ENCODE data around the gene EPM2A.
"Not testable (repeated sequence)": the region's sequence is repeated elsewhere in the genome, so short reads cannot be mapped to it uniquely, and the experiment has no call there.

The EPM2A gene

DNA sequence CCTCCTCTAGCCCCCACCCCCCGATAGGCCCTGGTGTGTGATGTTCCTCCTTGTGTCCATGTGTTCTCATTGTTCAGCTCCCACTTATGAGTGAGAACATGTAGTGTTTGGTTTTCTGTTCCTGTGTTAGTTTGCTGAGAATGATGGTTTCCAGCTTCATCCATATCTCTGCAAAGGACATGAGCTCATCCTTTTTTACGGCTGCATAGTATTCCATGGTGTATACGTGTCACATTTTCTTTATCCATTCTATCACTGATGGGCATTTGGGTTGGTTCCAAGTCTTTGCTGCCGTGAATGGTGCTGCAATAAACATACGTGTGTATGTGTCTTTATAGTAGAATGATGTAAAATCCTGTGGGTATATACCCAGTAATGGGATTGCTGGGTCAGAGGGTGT, 4.4 kb upstream of the EPM2A start:
- H3K9me3 Mint-ChIP-seq (ENCODE audit: low read depth); H3K4me3 Mint-ChIP-seq; H3K36me3 Mint-ChIP-seq: not testable (repeated sequence)

DNA sequence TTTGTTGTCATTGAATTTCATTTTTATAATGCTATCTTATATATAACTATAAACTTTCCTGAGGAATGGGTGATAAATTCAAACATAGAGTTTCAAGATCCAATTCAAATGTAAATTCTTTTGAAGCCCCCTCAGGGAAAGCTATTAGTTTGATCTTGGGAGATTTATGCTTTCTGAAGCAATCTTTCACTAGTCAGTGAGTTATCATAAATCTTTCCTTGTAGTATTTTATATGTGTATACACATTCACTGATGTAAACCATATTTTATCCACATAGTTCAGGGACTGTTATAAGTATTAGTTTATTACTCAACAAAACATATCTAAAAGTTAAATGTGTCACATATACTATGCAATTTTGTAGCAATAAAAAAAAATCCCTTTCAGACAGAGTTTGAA, 2.9 kb upstream of the EPM2A start:
- Mint-ChIP-seq H3K4me3 (no peak overlapping the region), H3K27ac (no peak overlapping the region), H3K36me3 (peaks cover 4% of the 10 kb centered on the region), H3K27me3 (no peaks in the 10 kb centered on the region), H3K4me1 (ENCODE audit: low read depth) (peaks cover 17% of the 10 kb centered on the region), H3K9me3 (ENCODE audit: low read depth) (no peaks in the 10 kb centered on the region)

More for the DNA sequence above, 4.4 kb upstream of the EPM2A start:
- not testable (repeated sequence) for H3K27ac Mint-ChIP-seq, H3K27me3 Mint-ChIP-seq
- H3K4me1 Mint-ChIP-seq (ENCODE audit: low read depth) = peaks cover 12% of the 10 kb centered on the region

DNA sequence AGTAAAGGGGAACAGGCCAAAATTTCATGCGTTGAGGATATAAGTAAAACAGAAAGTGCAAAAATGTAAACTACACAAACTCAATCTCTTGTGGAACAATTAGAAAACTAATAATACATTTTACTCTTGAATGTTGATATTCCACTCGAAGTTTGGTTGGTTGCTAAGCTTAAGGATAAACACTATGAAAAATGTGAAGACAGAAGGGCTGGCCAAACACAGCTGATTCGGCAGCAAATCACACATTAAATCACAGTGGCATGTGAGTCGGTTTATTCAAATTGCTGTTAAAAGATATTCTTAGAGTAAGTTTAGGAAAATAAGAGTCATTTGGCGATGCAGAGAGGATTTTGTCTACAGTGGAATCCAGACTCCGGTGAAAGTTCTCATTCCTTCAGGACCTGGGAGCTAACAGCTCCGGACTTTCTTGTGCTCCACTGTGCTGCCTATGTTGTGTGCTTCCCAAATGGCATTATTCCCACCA, 1.4 kb upstream of the EPM2A start:
- peaks cover 3% of the 10 kb centered on the region for H3K36me3 Mint-ChIP-seq
- H3K4me3 Mint-ChIP-seq = peak overlapping the region; percentile 96
- peaks cover 19% of the 10 kb centered on the region for H3K4me1 Mint-ChIP-seq (ENCODE audit: low read depth)
- peak overlapping the region; percentile 100 for H3K27ac Mint-ChIP-seq
- no peaks in the 10 kb centered on the region for H3K9me3 Mint-ChIP-seq (ENCODE audit: low read depth)
- H3K27me3 Mint-ChIP-seq = no peaks in the 10 kb centered on the region

DNA sequence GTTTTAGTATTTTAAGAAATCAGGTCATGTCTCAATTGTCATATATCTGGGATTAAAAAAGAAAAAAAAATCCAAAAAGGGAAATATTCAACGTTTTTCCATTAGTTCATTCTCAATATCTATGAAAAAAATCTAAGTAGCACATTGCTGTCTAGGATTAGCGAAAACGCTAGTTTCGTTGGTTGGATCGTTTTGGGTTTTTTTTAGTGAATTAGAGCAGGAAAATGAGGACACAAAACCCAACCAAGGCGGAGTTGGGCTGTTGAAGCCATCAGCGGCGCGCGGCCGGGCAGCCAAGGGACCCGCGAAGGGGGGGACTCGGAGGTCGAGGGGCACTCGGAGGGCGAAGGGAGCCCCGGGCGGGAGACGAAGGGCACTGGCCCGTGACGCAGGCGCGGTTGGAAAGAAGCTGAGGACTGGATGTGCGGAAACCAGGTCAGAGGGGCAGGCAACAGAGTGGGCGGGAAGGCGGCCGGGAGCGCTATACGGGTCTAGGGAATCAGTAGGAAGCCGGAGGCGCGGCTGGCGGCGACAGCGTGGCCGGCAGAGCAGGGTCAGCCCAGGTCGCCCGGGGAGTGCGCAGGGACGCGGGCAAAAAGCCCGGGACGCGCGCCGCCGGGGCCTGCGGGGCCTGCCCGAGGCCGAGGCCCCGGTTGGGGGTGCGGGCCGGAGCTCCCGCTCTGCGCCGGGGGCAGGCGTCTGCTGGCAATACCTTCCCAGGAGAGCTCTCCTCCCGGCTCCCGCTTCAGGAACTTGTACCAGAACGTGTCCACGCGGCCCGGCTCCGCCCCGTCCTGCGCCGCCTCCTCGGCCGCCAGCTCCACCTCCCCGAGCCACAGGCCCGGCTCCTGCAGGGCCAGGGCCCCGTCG, 599 bp downstream of the EPM2A start:
- no peaks in the 10 kb centered on the region for H3K27me3 Mint-ChIP-seq
- peaks cover 27% of the 10 kb centered on the region for H3K4me1 Mint-ChIP-seq (ENCODE audit: low read depth)
- peak overlapping the region; percentile 97 for H3K27ac Mint-ChIP-seq
- peak overlapping the region; percentile 95 for H3K4me3 Mint-ChIP-seq
- no peaks in the 10 kb centered on the region for H3K9me3 Mint-ChIP-seq (ENCODE audit: low read depth)
- H3K36me3 Mint-ChIP-seq = peaks cover 5% of the 10 kb centered on the region

DNA sequence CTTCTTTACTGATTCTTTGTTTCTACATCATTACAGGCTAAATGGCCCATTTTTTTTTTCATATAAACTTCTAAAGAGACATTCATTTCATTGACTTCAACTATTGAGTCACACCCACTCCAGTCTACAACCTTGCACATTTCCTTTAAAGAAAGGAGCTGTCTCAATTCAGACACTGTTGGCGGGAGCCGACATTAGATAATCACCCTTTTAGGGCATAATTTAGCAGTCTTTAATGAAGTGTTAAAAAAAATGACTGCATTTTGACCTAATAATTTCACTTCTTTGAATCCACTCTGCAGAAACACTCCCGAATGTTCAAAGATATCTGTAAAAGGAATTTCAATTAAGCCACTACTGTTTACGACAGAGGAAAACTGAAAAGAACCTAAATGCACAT, 1.5 kb downstream of the EPM2A start:
- peaks cover 27% of the 10 kb centered on the region for H3K4me1 Mint-ChIP-seq (ENCODE audit: low read depth)
- peak overlapping the region; percentile 97 for H3K27ac Mint-ChIP-seq
- peak overlapping the region; percentile 95 for H3K4me3 Mint-ChIP-seq
- no peaks in the 10 kb centered on the region for H3K9me3 Mint-ChIP-seq (ENCODE audit: low read depth)
- no peaks in the 10 kb centered on the region for H3K27me3 Mint-ChIP-seq
- H3K36me3 Mint-ChIP-seq = peaks cover 6% of the 10 kb centered on the region

DNA sequence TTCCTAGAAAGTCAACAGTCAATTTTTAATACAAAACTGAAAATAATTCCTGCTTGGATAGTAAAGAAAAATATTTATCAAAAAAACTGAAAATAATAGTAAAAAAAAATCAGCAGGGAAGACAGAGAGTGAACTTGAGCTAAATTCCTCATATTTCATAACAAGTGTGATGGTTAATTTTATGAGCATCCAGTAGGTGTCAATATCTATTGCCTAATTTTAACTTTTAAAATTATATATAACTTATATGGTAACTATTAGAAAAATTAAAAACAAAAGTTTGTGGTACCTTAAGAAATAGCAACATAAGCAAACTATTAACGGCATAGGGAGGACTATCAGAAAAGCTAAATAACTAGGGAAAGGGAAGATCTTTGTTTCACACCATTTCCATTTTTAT, 2.1 kb downstream of the EPM2A start:
- peaks cover 10% of the 10 kb centered on the region for H3K36me3 Mint-ChIP-seq
- peaks cover 27% of the 10 kb centered on the region for H3K4me1 Mint-ChIP-seq (ENCODE audit: low read depth)
- no peaks in the 10 kb centered on the region for H3K9me3 Mint-ChIP-seq (ENCODE audit: low read depth)
- H3K4me3 Mint-ChIP-seq = no peak overlapping the region
- H3K27ac Mint-ChIP-seq = no peak overlapping the region
- no peaks in the 10 kb centered on the region for H3K27me3 Mint-ChIP-seq

DNA sequence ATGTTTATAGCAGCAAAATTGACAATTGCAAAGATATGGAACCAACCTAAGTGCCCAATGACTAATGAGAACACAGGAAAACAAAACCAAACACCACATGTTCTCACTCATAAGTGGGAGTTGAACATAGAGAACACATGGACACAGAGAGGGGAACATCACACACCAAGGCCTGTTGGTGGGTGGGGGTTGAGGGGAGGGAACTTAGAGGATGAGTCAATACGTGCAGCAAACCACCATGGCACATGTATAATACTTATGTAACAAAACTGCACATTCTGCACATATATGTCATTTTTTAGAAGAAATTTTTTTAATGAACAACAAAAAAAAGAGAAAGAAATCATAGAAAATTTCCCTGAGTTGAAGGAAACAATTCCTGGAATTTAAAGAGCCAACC, 3.9 kb downstream of the EPM2A start:
- Mint-ChIP-seq H3K4me1 (ENCODE audit: low read depth) (peaks cover 18% of the 10 kb centered on the region), H3K27me3 (no peaks in the 10 kb centered on the region), H3K4me3 (no peak overlapping the region), H3K36me3 (peaks cover 13% of the 10 kb centered on the region), H3K9me3 (ENCODE audit: low read depth) (no peaks in the 10 kb centered on the region), H3K27ac (peak overlapping the region; percentile 71)

DNA sequence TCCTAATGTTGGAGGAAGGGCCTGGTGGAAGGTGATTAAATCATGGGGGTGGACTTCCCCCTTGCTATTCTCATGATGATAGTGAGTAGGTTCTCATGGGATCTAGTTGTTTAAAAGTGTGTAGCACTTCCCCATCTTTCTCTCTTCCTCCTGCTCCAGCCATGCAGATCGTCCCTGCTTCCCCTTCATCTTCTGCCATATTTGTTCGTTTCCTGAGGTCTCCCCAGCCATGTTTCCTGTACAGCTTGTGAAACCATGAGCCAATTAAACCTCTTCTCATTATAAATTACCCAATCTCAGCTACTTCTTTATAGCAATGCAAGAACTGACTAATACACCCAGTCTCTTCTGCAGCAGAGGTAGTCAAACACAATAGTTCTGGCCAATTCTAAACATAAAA, 5.4 kb downstream of the EPM2A start:
- Mint-ChIP-seq H3K4me3 (no peak overlapping the region), H3K36me3 (peaks cover 13% of the 10 kb centered on the region), H3K27ac (no peak overlapping the region), H3K27me3 (no peaks in the 10 kb centered on the region), H3K9me3 (ENCODE audit: low read depth) (no peaks in the 10 kb centered on the region), H3K4me1 (ENCODE audit: low read depth) (peaks cover 15% of the 10 kb centered on the region)

DNA sequence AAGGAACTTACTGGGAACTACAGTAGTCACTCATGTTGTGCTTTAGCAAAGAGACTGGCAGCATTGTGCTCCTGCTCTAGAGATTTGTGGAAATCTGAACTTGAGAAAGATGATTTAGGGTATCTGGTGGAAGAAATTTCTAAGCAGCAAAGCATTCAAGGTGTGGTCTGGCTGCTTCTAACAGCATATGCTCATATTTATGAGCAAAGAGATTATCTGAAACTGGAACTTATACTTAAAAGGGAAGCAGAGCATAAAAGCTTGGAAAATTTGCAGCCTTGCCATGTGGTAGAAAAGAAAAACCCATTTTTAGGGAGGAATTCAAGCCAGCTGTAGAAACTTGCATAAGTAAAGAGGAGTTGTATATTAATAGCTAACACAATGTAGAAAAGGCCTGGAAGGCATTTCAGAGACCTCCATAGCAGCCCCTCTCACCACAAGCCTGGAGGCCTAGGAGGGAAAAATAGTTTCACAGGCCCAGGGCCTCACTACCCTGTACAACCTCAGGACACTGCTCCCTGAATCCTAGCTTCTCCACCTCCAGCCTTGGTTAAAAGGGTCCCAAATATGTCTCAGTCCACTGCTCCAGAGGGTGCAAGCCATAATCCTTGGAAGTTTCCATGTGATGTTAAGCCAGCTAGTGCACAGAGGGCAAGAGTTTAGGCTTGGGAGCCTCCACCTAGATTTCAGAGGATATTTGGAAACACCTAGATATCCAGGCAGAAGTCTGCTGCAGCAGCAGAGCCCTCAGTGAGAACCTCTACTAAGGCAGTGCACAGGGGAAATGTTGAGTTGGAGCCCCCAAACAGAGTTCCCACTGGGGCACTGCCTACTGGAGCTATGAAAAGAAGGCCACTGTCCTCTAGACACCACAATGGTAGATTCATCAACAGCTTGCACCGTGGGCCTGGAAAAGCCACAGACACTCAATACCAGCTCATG, 6.6 kb downstream of the EPM2A start:
- Mint-ChIP-seq H3K9me3 (ENCODE audit: low read depth) (no peaks in the 10 kb centered on the region), H3K4me3 (no peak overlapping the region), H3K27ac (no peak overlapping the region), H3K36me3 (peaks cover 16% of the 10 kb centered on the region), H3K4me1 (ENCODE audit: low read depth) (peaks cover 11% of the 10 kb centered on the region), H3K27me3 (no peaks in the 10 kb centered on the region)

DNA sequence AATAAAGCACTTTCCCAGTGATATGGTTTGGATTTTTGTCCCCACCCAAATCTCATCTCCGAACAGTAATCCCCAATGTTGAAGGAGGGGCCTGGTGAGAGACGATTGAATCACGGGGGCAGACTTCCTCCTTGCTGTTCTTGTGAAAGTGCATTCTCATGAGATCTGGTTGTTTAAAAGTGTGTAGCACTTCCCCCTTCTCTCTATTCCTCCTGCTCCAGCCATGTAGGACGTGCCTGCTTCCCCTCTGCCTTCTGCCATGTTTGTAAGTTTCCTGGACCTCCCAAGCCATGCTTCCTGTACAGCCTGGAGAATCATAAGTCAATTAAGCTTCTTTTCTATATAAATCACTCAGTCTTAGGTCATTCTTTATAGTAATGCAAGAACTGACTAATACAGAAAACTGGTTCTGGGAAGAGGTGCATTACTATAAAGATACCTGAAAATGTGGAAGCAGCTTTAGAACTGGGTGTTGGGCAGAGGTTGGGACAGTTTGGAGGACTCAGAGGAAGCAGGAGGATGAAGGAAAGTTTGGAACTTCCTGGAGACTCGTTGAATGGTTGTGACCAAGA, 7.4 kb downstream of the EPM2A start:
- H3K27me3 Mint-ChIP-seq = no peaks in the 10 kb centered on the region

DNA sequence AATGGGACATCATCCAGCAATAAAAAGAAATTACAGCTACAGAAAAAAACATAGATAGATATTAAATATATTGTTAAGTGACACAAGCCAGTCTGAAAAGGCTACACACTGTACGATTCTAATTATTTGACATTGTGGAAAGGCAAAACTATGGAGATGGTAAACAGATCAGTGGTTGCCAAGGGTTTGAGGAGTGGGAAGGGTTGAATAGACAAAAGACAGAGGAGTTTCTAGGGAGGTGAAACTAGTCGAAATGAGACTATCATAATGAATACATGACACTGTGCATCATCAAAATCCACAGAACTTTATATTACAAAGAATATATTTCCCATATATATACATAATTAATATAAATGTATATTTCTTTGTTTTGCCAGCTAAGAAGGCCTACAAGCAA, 9.8 kb downstream of the EPM2A start:
- no peaks in the 10 kb centered on the region for H3K27me3 Mint-ChIP-seq
- no peak overlapping the region for H3K27ac Mint-ChIP-seq
- H3K4me1 Mint-ChIP-seq (ENCODE audit: low read depth) = no peaks in the 10 kb centered on the region
- no peak overlapping the region for H3K4me3 Mint-ChIP-seq
- H3K36me3 Mint-ChIP-seq = peaks cover 21% of the 10 kb centered on the region
- H3K9me3 Mint-ChIP-seq (ENCODE audit: low read depth) = peaks cover 4% of the 10 kb centered on the region

More for the DNA sequence above, 7.4 kb downstream of the EPM2A start:
- Mint-ChIP-seq H3K27ac (no peak overlapping the region), H3K4me3 (no peak overlapping the region), H3K9me3 (ENCODE audit: low read depth) (no peaks in the 10 kb centered on the region), H3K4me1 (ENCODE audit: low read depth) (peaks cover 10% of the 10 kb centered on the region), H3K36me3 (peaks cover 16% of the 10 kb centered on the region)

DNA sequence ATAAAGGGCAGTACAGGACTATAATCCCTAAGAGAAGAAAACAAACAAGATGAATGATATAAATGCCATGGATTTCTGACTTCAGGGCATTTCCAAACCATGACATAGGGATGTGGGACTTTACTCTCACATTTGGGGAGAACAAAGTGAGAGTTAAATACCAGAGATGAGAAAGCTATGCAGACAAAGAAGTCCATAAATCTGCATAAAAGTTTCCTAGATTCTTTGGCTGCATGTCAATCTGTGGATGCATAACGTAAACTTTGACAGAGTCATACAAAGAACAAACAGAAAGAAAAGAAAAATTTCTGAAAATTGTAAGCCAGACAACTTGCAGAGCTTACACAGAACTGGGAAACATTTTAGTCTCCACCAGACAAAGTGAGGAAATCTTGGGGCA, 11.7 kb downstream of the EPM2A start:
- H3K9me3 Mint-ChIP-seq (ENCODE audit: low read depth) = peaks cover 4% of the 10 kb centered on the region
- no peaks in the 10 kb centered on the region for H3K4me1 Mint-ChIP-seq (ENCODE audit: low read depth)
- no peaks in the 10 kb centered on the region for H3K27me3 Mint-ChIP-seq
- H3K27ac Mint-ChIP-seq = no peak overlapping the region
- H3K36me3 Mint-ChIP-seq = peaks cover 17% of the 10 kb centered on the region
- no peak overlapping the region for H3K4me3 Mint-ChIP-seq

DNA sequence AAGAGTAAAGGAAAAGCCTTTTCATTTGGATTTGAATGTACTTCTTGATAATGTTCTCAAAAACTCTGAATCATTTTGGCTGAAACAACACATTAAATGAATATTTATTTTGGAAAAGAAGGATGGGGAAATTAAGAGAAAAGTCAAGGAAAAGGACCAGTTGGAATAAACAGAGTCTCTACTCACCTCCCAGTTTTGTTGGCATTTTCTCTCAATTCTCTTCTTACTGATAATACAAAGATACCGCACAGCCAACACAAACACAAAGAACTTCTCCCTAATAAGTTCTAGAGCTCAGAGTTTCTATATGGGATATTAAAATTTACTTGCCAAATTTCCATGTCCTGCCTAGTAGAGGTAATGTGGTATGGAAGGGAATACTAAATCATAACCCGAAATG, 13.1 kb downstream of the EPM2A start:
- Mint-ChIP-seq H3K36me3 (peaks cover 10% of the 10 kb centered on the region), H3K4me1 (ENCODE audit: low read depth) (no peaks in the 10 kb centered on the region), H3K27me3 (no peaks in the 10 kb centered on the region), H3K9me3 (ENCODE audit: low read depth) (peaks cover 4% of the 10 kb centered on the region), H3K4me3 (no peak overlapping the region), H3K27ac (no peak overlapping the region)

DNA sequence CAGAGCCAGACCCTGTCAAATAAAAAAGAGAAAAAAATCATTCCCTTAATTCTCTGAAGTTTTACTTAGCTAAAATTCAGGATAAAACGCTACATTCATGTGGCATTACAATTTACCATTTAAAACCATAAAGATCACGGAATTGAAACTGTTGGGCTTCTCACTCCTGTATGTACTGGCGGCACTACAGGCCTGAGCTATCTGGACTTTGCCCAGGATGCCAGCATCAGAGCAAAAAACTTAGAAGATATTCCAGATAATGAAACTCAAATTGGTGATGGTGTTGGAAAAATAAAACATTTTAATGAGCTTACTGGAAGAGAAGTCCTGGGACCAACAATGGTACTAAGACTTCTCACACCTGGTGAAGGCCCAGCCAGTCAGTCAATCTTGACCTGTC, 14.2 kb downstream of the EPM2A start:
- Mint-ChIP-seq H3K36me3 (peaks cover 17% of the 10 kb centered on the region), H3K4me3 (no peak overlapping the region), H3K4me1 (ENCODE audit: low read depth) (no peaks in the 10 kb centered on the region), H3K27me3 (no peaks in the 10 kb centered on the region), H3K9me3 (ENCODE audit: low read depth) (peaks cover 4% of the 10 kb centered on the region), H3K27ac (no peak overlapping the region)

DNA sequence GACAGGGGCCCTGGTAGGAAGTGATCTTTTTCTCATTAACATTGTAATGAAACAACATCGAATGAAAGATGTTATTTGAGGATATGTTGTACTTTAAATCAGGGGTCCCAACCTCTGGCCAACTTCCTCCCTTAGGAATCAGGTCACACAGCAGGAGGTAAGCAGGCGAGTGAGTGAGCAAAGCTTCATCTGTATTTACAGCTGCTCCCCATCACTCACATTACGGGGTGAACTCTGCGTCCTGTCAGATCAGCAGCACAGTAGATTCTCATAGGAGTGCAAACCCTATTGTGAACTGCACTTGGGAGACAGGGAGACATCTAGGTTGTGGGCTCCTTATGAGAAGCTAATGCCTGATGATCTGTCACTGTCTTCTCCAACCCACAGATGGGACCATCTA, 19.9 kb downstream of the EPM2A start:
- H3K9me3 Mint-ChIP-seq (ENCODE audit: low read depth) = peaks cover 10% of the 10 kb centered on the region
- H3K27ac Mint-ChIP-seq = no peak overlapping the region
- peaks cover 1% of the 10 kb centered on the region for H3K4me1 Mint-ChIP-seq (ENCODE audit: low read depth)
- no peaks in the 10 kb centered on the region for H3K27me3 Mint-ChIP-seq
- H3K4me3 Mint-ChIP-seq = no peak overlapping the region
- H3K36me3 Mint-ChIP-seq = peaks cover 33% of the 10 kb centered on the region

All from activated naive CD8-positive, alpha-beta T cell (primary cell).